Activated naive CD8-positive, alpha-beta T cell treated with anti-CD3 and anti-CD28 coated beads, Interleukin-2, amount 50 U/mL, for 16 hours (primary cell): ENCODE results near the gene PTGS1.
"Not testable (repeated sequence)": the region's sequence is repeated elsewhere in the genome, so short reads cannot be mapped to it uniquely, and the experiment has no call there.

ENCODE experiments used
- DNase-seq: peaks from one replicate; pipeline ENCODE4 v3.0.0-alpha.2; 2020; ENCODE audit warnings: low read depth, low spot score

The PTGS1 gene

DNA sequence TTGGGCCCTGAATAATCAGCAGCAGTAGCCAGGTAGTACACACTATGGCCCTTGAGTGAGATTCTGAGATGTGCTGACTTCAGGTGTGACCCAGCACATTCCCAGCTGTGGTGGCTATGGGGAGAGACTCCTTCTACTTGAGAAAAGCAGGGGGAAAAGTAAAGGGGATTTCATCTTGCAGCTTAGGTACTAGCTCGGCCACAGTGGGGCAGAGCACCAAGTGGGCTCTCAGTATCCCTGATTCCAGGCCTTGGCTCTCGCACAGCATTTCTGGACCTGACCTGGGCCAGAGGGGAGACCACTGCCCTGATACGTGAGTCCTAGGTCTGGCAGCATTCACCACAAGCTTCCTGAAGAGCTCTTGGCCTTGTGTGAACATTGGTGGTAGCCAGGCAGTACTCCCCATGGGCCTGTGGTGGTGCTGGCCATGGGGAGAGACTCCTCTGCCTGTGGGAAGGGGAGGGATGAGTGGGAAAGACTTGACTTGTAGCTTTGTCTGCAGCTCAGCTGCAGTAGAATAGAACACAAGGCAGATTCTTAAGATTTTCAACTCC, 27.6 kb downstream of the PTGS1 start:
- DNase-seq = no peak

DNA sequence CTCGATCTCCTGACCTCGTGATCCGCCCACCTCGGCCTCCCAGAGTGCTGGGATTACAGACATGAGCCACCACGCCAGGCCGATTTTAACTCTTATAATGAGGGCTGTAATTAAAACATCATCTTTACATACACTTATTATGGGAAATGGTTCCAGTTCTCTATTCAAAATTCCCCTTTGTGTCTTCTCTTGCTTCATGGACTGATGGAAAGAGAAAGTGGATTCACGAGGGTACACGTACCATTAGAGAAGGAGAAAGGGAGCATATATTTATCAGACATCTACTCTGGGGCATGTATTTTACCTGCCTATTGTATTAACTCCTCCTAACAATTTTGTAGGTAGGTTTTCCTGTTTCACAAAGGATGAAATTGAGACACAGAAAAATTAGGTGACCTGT, 31.1 kb downstream of the PTGS1 start:
- no peak for DNase-seq

DNA sequence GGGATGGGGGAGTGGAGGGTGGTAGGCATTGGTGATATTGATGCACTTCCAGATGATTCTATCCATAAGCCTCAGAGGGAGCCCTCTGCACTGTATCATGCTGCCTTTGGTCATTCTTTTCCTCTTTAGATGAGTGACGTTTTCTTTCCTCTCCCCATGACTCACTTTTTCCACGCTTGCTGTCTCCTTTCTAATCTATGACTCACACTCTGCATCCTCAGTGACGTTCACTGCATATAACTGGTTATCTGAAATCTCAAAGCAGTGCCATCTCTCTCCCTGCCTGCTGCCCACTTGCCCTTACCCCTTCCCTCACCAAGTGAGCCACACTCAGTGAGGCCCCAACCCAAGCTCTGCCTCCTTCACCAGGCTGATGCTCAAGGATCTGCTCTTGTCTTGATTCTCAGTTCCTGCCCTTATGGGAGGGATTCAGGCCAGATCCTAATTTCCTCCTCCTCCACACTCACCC, 31.6 kb downstream of the PTGS1 start:
- DNase-seq = peak; percentile 2

- no peak for DNase-seq
Observed at GRCh38 chr9:122402874-122403273, 32.0 kb downstream of the PTGS1 start.

GRCh38 chr9:122403381-122404000, 32.7 kb downstream of the PTGS1 start:
- DNase-seq = no peak

DNA sequence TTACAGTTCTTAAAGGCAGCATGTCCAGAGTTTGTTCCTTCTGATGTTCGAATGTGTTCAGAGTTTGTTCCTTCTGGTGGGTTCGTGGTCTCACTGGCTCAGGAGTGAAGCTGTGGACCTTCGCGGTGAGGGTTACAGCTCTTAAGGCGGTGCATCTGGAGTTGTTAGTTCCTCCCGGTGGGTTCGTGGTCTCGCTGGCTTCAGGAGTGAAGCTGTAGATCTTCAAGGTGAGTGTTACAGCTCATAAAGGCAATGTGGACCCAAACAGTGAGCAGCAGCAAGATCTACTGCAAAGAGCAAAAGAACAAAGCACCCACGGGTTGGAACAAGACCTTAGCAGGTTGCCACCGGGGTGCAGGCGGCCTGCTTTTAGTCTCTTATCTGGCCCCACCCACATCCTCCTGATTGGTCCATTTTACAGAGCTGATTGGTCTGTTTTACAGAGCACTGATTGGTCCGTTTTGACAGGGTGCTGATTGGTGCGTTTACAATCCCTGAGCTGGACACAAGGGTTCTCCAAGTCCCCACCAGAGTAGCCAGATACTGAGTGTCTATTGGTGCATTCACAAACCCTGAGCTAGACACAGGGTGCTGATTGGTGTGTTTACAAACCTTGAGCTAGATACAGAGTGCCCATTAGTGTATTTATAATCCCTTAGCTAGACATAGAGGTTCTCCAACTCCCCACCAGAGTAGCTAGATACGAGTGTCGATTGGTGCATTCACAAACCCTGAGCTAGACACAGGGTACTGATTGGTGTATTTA, 34.7 kb downstream of the PTGS1 start:
- DNase-seq = not testable (repeated sequence)

- no peak for DNase-seq
Observed at GRCh38 chr9:122406070-122406890, 35.5 kb downstream of the PTGS1 start.

- not testable (repeated sequence) for DNase-seq
Observed at GRCh38 chr9:122414108-122414507, 43.3 kb downstream of the PTGS1 start.

GRCh38 chr9:122418016-122418415, 47.2 kb downstream of the PTGS1 start:
- DNase-seq = no peak

GRCh38 chr9:122420315-122420714, 49.5 kb downstream of the PTGS1 start:
- no peak for DNase-seq

DNA sequence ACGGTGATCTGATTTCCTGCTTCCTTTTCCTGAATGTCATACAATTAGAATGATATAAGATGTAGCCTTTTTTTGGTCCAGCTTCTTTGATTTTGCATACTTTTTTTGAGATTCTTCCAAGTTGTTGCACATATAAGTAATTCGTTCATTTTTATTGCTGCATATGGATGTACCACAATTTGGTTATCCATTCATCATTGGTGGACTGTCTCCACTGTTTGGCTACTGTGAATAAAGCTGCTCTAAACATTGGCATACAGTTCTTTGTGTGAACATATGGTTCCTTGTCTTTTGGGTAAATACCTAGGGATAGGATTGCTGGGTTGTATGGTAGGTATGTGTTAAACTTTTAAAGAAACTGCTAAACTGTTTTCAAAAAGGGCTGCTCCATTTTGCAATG, 54.3 kb downstream of the PTGS1 start:
- DNase-seq = no peak

DNA sequence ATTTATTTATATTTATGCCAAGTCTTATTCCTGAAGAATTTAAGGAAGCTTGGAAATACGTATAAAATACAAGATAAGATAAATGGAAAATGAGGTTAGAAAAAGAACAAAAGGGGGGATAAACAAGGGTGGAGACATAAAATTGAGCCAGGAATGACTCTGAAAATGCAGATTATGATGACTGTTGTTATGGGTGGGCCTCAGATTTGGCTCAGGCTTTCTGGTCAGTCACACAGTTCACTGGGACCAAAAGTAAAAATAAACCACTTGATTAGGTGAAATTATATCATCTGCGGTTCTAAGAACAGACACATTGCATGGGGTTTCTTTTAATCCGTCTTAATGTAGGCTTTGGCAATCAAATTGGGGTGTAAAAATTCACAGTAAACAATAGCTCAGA, 55.9 kb downstream of the PTGS1 start:
- no peak for DNase-seq

- no peak for DNase-seq
Observed at GRCh38 chr9:122442568-122442967, 71.7 kb downstream of the PTGS1 start.

GRCh38 chr9:122444041-122444733, 73.4 kb downstream of the PTGS1 start:
- DNase-seq = no peak
